KOPT-K1 (cell line): ENCODE data around the gene RHOC.

Source experiments
- H3K27ac ChIP-seq: fragments of 200-600 bp; sonication (generic); 2 replicates; pipeline ENCODE4 v1.5.1; 2016; ENCODE audit warnings: antibody characterized with exemption, mild to moderate bottlenecking, low read depth, low read length; ENCODE audit not compliant: poor library complexity, severe bottlenecking
- H3K36me3 ChIP-seq: fragments of 200-600 bp; sonication (generic); 2 replicates; pipeline ENCODE4 v1.5.1; 2017; ENCODE audit warnings: antibody characterized with exemption, mild to moderate bottlenecking, low read length, moderate library complexity; ENCODE audit not compliant: insufficient read depth
- H3K9me3 ChIP-seq: fragments of 200-600 bp; sonication (generic); 2 replicates; pipeline ENCODE4 v1.5.1; 2017; ENCODE audit warnings: antibody characterized with exemption, low read length, mild to moderate bottlenecking; ENCODE audit not compliant: insufficient read depth, poor library complexity, severe bottlenecking

The RHOC gene

DNA sequence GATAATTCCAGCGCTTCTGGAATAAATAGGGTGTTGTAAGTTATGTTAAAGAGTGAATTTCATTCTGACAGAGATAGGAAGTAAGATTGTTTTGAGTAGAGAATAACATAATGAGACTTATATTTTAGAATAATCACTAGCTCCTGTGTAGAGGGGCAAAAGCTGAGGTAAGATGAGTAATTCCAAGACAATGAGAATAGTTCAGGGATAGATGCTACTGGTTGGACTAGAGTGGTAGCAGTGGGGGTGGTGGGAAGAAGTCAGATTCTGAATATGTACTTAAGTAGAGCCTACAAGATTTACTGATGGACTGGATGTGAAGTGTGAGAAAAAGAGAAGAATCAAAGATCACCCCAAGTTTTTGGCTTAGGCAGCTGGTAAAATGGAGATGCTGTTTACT is 55.7 kb downstream of the RHOC start:
- H3K36me3 ChIP-seq = peaks cover 100% of the 10 kb centered on the region
- H3K9me3 ChIP-seq = no peaks in the 10 kb centered on the region
- no peak overlapping the region for H3K27ac ChIP-seq
